Tibial nerve (tissue), 4 donors: ENCODE measurements around the gene SLC44A3. TPM values are rescaled to one million over a fixed set of nuclear protein-coding genes. Genes with fewer than 3 reads are reported as not detected.

Source experiments
- DNase-seq, 2 donors: peaks; one replicate each; pipeline ENCODE4 v3.0.0-alpha.2; 2019; ENCODE audit warnings: low spot score in 2 of 2
- H3K27ac ChIP-seq, 4 donors: fragments of 200-600 bp; sonication (generic) in 3 of 4; one replicate each; pipeline ENCODE4 v1.5.1; 2017 to 2019; ENCODE audit warnings: mild to moderate bottlenecking in 1 of 4
- H3K27me3 ChIP-seq, 2 donors: fragments of 200-600 bp; sonication (generic) in 1 of 2; one replicate each; pipeline versions ENCODE4 v1.5.1 to v1.6.0; 2017 to 2019
- H3K36me3 ChIP-seq, 3 donors: fragments of 200-600 bp; sonication (generic); one replicate each; pipeline ENCODE4 v1.5.1; 2018 to 2019
- H3K4me1 ChIP-seq, 4 donors: fragments of 200-600 bp; sonication (generic) in 3 of 4; one replicate each; pipeline ENCODE4 v1.5.1; 2017 to 2019
- H3K4me3 ChIP-seq, 4 donors: fragments of 200-600 bp; sonication (generic) in 3 of 4; one replicate each; pipeline ENCODE4 v1.5.1; 2017 to 2019; ENCODE audit warnings: mild to moderate bottlenecking in 1 of 4, moderate library complexity in 1 of 4
- H3K9me3 ChIP-seq, 4 donors: fragments of 200-600 bp; sonication (generic) in 3 of 4; one replicate each; pipeline ENCODE4 v1.5.1; 2017 to 2019
- CTCF ChIP-seq, 5 experiments: fragments of 200-600 bp in 3 of 5; fragments of 450-650 bp in 2 of 5; sonication (generic) in 3 of 5; IDR thresholded peaks; one replicate each; pipeline ENCODE4 v1.5.1; 2016 to 2019; ENCODE audit warnings: antibody characterized with exemption in 5 of 5, mild to moderate bottlenecking in 3 of 5, moderate library complexity in 2 of 5
- EP300 ChIP-seq, 2 donors: sonication (generic); formaldehyde crosslinking; IDR thresholded peaks; one replicate each; pipeline ENCODE4 v1.6.1; 2017; ENCODE audit warnings: antibody characterized with exemption in 2 of 2, mild to moderate bottlenecking in 1 of 2
- POLR2A ChIP-seq, 2 donors: fragments of 450-650 bp; IDR thresholded peaks; one replicate each; pipeline ENCODE4 v1.6.1; 2017; ENCODE audit warnings: antibody characterized with exemption in 2 of 2, mild to moderate bottlenecking in 2 of 2, moderate library complexity in 2 of 2
- WGBS, 2 donors: methylation state at CpG; one replicate each; pipeline ENCODE4 v1.1.5; 2018; 5-methylcytosine and 5-hydroxymethylcytosine counted together
- total RNA-seq, 4 donors: library from RNA; depleted of rRNA; stranded (reverse); fragments of >200 nt; gene quantifications; one replicate each; pipeline ENCODE4 v1.1.0, GENCODE V29; 2016

SLC44A3 gene
- total RNA-seq, 4 donors from 2014 or later: 1.6 to 8.1 (median 5.3) TPM

- H3K27ac ChIP-seq: no peak overlapping the region
- H3K27me3 ChIP-seq: no peaks in the 10 kb centered on the region
- peaks cover 0 to 55% (median 14%) of the 10 kb centered on the region in 4 donors for H3K4me1 ChIP-seq
- no peaks in the 10 kb centered on the region for H3K36me3 ChIP-seq
- H3K9me3 ChIP-seq: no peaks in the 10 kb centered on the region
- peak; percentile 89 to 99 (median 92) for TF ChIP-seq CTCF (IDR thresholded peaks at IDR 0.05)
- TF ChIP-seq POLR2A (IDR thresholded peaks at IDR 0.05): no peak
- TF ChIP-seq EP300 (IDR thresholded peaks at IDR 0.05): peak in 1 of 2 donors; percentile 9
- WGBS, 2 donors: 5 to 7% methylated on average over 4 of the region's 4 CpGs
- DNase-seq: peak in 1 of 2 donors; percentile 66
- H3K4me3 ChIP-seq: peak overlapping the region in 1 of 4 donors; percentile 7
Measured at GRCh38 chr1:94805912-94806311, 14.2 kb upstream of the SLC44A3 start.

- 13 to 24% methylated on average over 6 of the region's 6 CpGs for WGBS, 2 donors
- Histone ChIP-seq H3K4me1 (peaks cover 0 to 49% (median 10%) of the 10 kb centered on the region in 4 donors), H3K9me3 (no peaks in the 10 kb centered on the region), H3K36me3 (no peaks in the 10 kb centered on the region), H3K4me3 (peak overlapping the region in 1 of 4 donors; percentile 7), H3K27me3 (no peaks in the 10 kb centered on the region), H3K27ac (peak overlapping the region in 1 of 4 donors; percentile 23)
- TF ChIP-seq EP300 (IDR thresholded peaks at IDR 0.05) (no peak), CTCF (IDR thresholded peaks at IDR 0.05) (no peak), POLR2A (IDR thresholded peaks at IDR 0.05) (no peak)
- DNase-seq: no peak
Measured at GRCh38 chr1:94806441-94806871, 13.7 kb upstream of the SLC44A3 start.

GRCh38 chr1:94807742-94808491 is 12.2 kb upstream of the SLC44A3 start:
- peaks cover 0 to 35% (median 4%) of the 10 kb centered on the region in 4 donors for H3K4me1 ChIP-seq
- no peak overlapping the region for H3K4me3 ChIP-seq
- TF ChIP-seq CTCF (IDR thresholded peaks at IDR 0.05) (no peak), EP300 (IDR thresholded peaks at IDR 0.05) (no peak), POLR2A (IDR thresholded peaks at IDR 0.05) (no peak)
- H3K36me3 ChIP-seq: no peaks in the 10 kb centered on the region
- DNase-seq: no peak
- no peak overlapping the region for H3K27ac ChIP-seq
- H3K27me3 ChIP-seq: no peaks in the 10 kb centered on the region
- no peaks in the 10 kb centered on the region for H3K9me3 ChIP-seq
- 68 to 72% methylated on average over 12 of the region's 12 CpGs for WGBS, 2 donors

GRCh38 chr1:94808669-94809068 is 11.5 kb upstream of the SLC44A3 start:
- Histone ChIP-seq H3K27me3 (no peaks in the 10 kb centered on the region), H3K27ac (no peak overlapping the region), H3K9me3 (no peaks in the 10 kb centered on the region), H3K36me3 (no peaks in the 10 kb centered on the region), H3K4me3 (no peak overlapping the region), H3K4me1 (peaks cover 0 to 27% (median under 1%) of the 10 kb centered on the region in 4 donors)
- WGBS, 2 donors: 64 to 68% methylated on average over 3 of the region's 3 CpGs
- TF ChIP-seq EP300 (IDR thresholded peaks at IDR 0.05) (no peak), POLR2A (IDR thresholded peaks at IDR 0.05) (no peak), CTCF (IDR thresholded peaks at IDR 0.05) (no peak)
- DNase-seq: no peak

GRCh38 chr1:94812985-94813384 is 7.2 kb upstream of the SLC44A3 start:
- Histone ChIP-seq H3K4me1 (no peaks in the 10 kb centered on the region), H3K27me3 (no peaks in the 10 kb centered on the region), H3K4me3 (no peak overlapping the region), H3K9me3 (peaks cover 0 to 3% (median 0%) of the 10 kb centered on the region in 4 donors), H3K27ac (no peak overlapping the region), H3K36me3 (no peaks in the 10 kb centered on the region)
- WGBS, 2 donors: 68 to 83% methylated on average over 4 of the region's 4 CpGs
- DNase-seq: no peak
- TF ChIP-seq POLR2A (IDR thresholded peaks at IDR 0.05) (no peak), CTCF (IDR thresholded peaks at IDR 0.05) (no peak), EP300 (IDR thresholded peaks at IDR 0.05) (no peak)
